ELR (cell line): ENCODE results near the gene ZNF236.
"Not testable (repeated sequence)": the region's sequence is repeated elsewhere in the genome, so short reads cannot be mapped to it uniquely, and the experiment has no call there.

Source experiments
- DNase-seq: peaks from one replicate; pipeline ENCODE4 v3.0.0-alpha.2; 2015; ENCODE audit warnings: low read depth

The ZNF236 gene

GRCh38 chr18:77006305-77007175 is 184.2 kb downstream of the ZNF236 start:
- DNase-seq = no peak

- DNase-seq = no peak
Observed at GRCh38 chr18:77007251-77007650, 184.9 kb downstream of the ZNF236 start.

GRCh38 chr18:77008006-77008405 is 185.6 kb downstream of the ZNF236 start:
- DNase-seq = no peak

- DNase-seq = no peak
Observed at GRCh38 chr18:77008576-77009315, 186.4 kb downstream of the ZNF236 start.

GRCh38 chr18:77009675-77010074 is 187.3 kb downstream of the ZNF236 start:
- DNase-seq = no peak

- DNase-seq = no peak
Observed at GRCh38 chr18:77012120-77012519, 189.8 kb downstream of the ZNF236 start.

GRCh38 chr18:77012806-77013541 is 190.6 kb downstream of the ZNF236 start:
- DNase-seq = no peak

GRCh38 chr18:77013811-77014521 is 191.6 kb downstream of the ZNF236 start:
- no peak for DNase-seq

- DNase-seq = no peak
Observed at GRCh38 chr18:77014538-77014937, 192.2 kb downstream of the ZNF236 start.

- DNase-seq = no peak
Observed at GRCh38 chr18:77015169-77015568, 192.8 kb downstream of the ZNF236 start.

- no peak for DNase-seq
Observed at GRCh38 chr18:77015771-77016710, 193.7 kb downstream of the ZNF236 start.

- DNase-seq = no peak
Observed at GRCh38 chr18:77016936-77017335, 194.6 kb downstream of the ZNF236 start.

GRCh38 chr18:77017355-77017754 is 195.0 kb downstream of the ZNF236 start:
- no peak for DNase-seq

GRCh38 chr18:77018650-77019049 is 196.3 kb downstream of the ZNF236 start:
- not testable (repeated sequence) for DNase-seq

- no peak for DNase-seq
Observed at GRCh38 chr18:77019641-77020040, 197.3 kb downstream of the ZNF236 start.
